Measurements from ENCODE around the gene CDS2.

- TF ChIP-seq CTCF (IDR thresholded peaks at IDR 0.05) = no peak
- TF ChIP-seq POLR2AphosphoS5 (IDR thresholded peaks at IDR 0.05) = no peak
Observed at GRCh38 chr20:5197847-5198650, 71.2 kb downstream of the CDS2 start.

All from stomach (tissue), 4 donors.